Suppressor macrophage treated with lipopolysaccharide for 4 hours (primary cell): ENCODE measurements around the gene RMND5A.
"Not testable (repeated sequence)": the region's sequence is repeated elsewhere in the genome, so short reads cannot be mapped to it uniquely, and the experiment has no call there.

ENCODE experiments used
- DNase-seq: peaks from one replicate; pipeline ENCODE4 v3.0.0-alpha.2; 2020

Gene RMND5A

GRCh38 chr2:86719637-86720539, at the start of gene RMND5A:
RMND5A (plus strand) TSS chr2:86720291; CDS start chr2:86720668, 377 bp downstream.
- DNase-seq, result peak; percentile 90

- no peak for DNase-seq
Observed at GRCh38 chr2:86671337-86671981, 48.6 kb upstream of the RMND5A start.

GRCh38 chr2:86672027-86672545, 48.0 kb upstream of the RMND5A start:
- DNase-seq, result no peak

- DNase-seq, result no peak
Observed at GRCh38 chr2:86673011-86673410, 47.1 kb upstream of the RMND5A start.

GRCh38 chr2:86673986-86674670, 46.0 kb upstream of the RMND5A start:
- DNase-seq, result no peak

GRCh38 chr2:86675104-86675503, 45.0 kb upstream of the RMND5A start:
- DNase-seq, result no peak

- no peak for DNase-seq
Observed at GRCh38 chr2:86675511-86676015, 44.5 kb upstream of the RMND5A start.

- DNase-seq, result peak; percentile 32
Observed at GRCh38 chr2:86677816-86678215, 42.3 kb upstream of the RMND5A start.

- DNase-seq, result no peak
Observed at GRCh38 chr2:86679036-86679435, 41.1 kb upstream of the RMND5A start.

- DNase-seq, result no peak
Observed at GRCh38 chr2:86685351-86685750, 34.7 kb upstream of the RMND5A start.

GRCh38 chr2:86686460-86686859, 33.6 kb upstream of the RMND5A start:
- no peak for DNase-seq

GRCh38 chr2:86686905-86687304, 33.2 kb upstream of the RMND5A start:
- no peak for DNase-seq

GRCh38 chr2:86695053-86695691, 24.9 kb upstream of the RMND5A start:
- DNase-seq, result no peak

GRCh38 chr2:86697551-86698104, 22.5 kb upstream of the RMND5A start:
- peak; percentile 49 for DNase-seq

- no peak for DNase-seq
Observed at GRCh38 chr2:86700690-86701089, 19.4 kb upstream of the RMND5A start.

- DNase-seq, result no peak
Observed at GRCh38 chr2:86703704-86704361, 16.3 kb upstream of the RMND5A start.

GRCh38 chr2:86704459-86704971, 15.6 kb upstream of the RMND5A start:
- no peak for DNase-seq

- no peak for DNase-seq
Observed at GRCh38 chr2:86706220-86706619, 13.9 kb upstream of the RMND5A start.

GRCh38 chr2:86706935-86707334, 13.2 kb upstream of the RMND5A start:
- no peak for DNase-seq

GRCh38 chr2:86708126-86708525, 12.0 kb upstream of the RMND5A start:
- DNase-seq, result not testable (repeated sequence)

GRCh38 chr2:86714579-86715173, 5.4 kb upstream of the RMND5A start:
- not testable (repeated sequence) for DNase-seq
